ENCODE data around the gene MYPN.

- TF ChIP-seq CTCF (IDR thresholded peaks at IDR 0.05) (no peak), POLR2A (IDR thresholded peaks at IDR 0.05) (no peak)
Observed at GRCh38 chr10:68084469-68084868, 24.8 kb upstream of the MYPN start.
